GM21825 (cell line): ENCODE measurements around the gene PIGX.

ENCODE experiments used
- ATAC-seq: cut with Tn5 transposase; IDR thresholded peaks from one replicate; pipeline ENCODE4 v1.9.1; 2021; ENCODE audit warnings: mild to moderate bottlenecking, moderate library complexity; ENCODE audit not compliant: unreplicated experiment

Gene PIGX

DNA sequence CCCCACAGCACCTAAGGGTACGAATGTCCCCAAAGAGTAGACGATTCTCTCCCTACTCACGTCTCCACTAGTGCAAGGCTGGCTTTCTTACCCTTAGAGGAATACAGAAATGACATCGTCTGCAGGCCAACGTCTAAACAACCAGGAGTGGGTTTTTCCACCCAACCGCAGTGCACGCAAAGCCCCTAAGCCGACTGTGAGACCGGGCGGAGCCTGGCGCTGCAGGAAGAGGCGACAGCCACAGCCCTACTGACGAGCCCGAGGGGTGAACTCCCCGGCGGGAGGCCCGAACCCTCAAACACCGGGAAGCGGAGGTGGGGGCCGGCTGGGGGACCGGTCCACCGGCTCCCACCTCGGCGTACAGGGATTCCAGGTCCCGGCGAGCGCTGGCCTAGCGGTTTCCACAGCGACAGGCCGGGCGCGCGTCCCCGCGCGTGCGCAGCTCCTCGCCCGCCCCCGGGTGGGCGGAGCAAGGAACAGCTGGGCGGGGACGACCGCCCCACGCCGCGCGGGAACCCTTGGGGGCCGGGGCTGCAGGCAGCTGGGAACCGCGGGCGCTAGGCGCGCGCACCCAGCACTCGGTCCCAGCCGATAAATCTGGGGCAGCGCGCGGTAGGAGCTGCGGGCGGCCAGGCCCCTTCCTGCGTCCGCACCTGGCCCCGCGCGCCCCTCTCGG lies at the start of gene PIGX, which contains the start of gene CEP19:
PIGX (plus strand) TSS at position 540 of the 676 bp plus-strand sequence.
CEP19 (minus strand) TSS at position 413 of the 676 bp plus-strand sequence. CDS start 3,593 bp downstream, outside the sequence.
- ATAC-seq = peak; percentile 71

- ATAC-seq = no peak
Measured at GRCh38 chr3:196662711-196663571, 49.2 kb upstream of the PIGX start.

GRCh38 chr3:196666001-196666867 lies 45.9 kb upstream of the PIGX start:
- no peak for ATAC-seq

DNA sequence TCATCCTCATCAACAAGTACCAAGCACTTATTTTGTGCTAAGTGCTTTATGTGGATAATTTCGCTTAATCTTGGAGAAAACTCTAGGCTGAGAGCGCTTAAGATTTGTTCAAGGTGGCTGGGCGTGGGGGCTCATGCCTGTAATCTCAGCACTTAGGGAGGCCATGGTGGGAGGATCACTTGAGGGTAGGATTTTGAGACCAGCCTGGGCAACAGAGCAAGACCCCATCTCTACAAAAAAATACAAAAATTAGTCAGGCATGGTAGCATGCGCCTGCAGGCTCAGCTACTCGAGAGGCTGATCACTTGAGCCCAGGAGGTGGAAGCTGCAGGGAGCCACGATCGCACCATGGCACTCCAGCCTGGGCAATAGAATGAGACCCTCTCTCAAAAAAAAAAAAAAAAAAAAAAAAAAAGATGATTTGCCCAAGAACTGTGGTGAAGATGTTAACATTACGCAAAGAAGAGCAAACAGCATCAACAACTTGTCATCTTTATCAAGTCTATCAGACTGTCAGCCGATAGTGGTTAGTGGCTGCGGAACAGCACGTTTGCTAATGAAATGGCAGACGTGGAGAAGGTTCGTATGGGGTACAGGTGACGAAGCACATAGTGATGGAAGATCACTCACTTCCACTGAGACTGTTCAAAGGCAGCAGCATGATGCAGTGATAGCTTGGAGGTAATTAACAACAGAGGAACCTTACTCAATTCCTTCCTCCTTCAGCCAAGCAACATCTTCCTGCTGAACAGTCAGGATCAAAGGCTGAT lies 44.9 kb upstream of the PIGX start:
- no peak for ATAC-seq

- ATAC-seq = no peak
Measured at GRCh38 chr3:196670339-196670738, 41.8 kb upstream of the PIGX start.

DNA sequence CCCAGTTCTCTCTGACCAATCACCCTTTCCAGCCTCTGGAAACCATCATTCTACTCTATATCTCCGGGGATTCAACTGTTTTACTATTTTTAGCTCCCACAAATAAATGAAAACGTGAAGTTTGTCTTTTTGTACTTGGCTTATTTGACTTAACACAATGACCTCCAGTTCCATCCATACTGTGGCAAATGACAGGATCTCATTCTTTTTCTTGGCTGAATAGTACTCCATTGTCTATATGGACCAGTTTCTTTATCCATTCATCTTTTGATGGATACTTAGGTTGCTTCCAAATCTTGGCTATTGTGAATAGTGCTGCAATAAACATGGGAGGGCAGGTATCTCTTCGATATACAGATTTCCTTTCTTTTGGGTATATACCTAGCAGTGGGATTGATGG lies 38.5 kb upstream of the PIGX start:
- no peak for ATAC-seq

- no peak for ATAC-seq
Measured at GRCh38 chr3:196677353-196677752, 34.8 kb upstream of the PIGX start.

DNA sequence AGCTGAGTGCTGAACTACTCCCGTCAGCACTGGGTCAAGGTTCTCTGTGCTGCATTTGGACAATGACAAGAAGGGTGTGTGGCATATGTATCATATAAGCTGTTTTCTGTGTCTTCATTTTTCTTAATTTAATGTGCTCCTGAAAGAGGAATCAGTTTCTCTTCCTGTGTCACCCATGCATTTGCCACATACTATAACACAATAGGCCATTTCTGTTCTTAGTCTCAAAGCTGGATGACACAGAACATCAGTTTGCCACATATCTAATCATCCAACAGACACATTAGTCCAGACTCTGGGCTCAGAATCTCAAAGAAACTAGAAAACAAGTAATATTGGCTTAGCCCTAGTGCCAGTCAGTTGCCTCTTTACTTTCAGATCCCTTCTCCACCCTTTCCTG lies 34.2 kb upstream of the PIGX start:
- no peak for ATAC-seq

GRCh38 chr3:196684548-196685407 lies 27.4 kb upstream of the PIGX start:
- peak; percentile 90 for ATAC-seq

- no peak for ATAC-seq
Measured at GRCh38 chr3:196686436-196686835, 25.7 kb upstream of the PIGX start.

GRCh38 chr3:196688349-196688748 lies 23.8 kb upstream of the PIGX start:
- ATAC-seq = no peak

DNA sequence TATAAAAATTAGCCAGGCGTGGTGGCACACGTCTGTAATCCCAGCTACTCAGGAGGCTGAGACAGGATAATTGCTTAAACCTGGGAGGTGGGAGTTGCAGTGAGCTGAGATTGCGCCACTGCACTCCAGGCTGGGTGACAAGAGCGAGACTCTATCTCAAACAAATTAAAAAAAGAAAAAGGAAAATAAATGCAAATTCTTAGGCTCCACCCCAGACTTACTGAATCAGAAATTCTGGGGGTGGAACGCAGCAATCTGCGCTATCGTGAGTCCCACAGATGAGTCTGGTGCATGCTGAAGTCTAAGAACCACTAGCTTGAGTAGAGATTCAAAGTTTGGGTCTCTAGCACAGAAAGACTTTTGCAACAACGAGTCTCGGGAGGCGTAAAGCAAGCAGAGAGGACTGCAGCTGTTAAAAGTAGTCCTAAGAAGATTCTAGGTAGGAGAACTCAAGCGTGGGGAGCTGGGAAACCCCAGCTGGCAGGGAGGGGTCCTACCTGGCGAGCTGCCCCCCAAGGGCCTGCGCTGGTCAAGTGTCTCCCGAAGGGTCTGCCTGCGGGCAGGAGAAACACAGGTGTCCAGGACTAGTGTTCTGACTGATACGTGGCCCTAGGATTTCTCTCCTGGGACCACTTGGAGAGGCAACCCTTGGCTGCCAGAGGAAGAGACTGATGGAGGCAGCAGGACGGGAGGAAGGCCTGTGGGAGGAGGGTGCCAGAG lies 22.1 kb upstream of the PIGX start:
- no peak for ATAC-seq

DNA sequence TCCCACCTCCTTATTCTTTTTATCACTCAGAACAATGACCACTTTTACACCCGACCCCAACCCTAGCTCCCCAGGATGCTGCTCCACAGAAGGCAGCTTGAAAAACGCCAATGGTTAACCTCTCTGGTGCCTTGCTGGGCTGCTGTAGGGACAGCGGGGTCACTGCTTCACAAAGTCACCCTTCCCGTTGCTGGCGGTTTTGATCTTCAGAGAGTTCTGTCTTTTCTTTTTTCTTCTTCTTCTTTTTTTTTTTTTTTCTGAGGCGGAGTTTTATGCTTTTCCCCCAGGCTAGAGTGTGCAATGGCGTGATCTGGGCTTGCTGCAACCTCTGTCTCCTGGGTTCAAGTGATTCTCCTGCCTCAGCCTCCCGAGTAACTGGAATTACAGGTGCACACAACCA lies 20.8 kb upstream of the PIGX start:
- no peak for ATAC-seq

- ATAC-seq = no peak
Measured at GRCh38 chr3:196694202-196694638, 18.0 kb upstream of the PIGX start.

DNA sequence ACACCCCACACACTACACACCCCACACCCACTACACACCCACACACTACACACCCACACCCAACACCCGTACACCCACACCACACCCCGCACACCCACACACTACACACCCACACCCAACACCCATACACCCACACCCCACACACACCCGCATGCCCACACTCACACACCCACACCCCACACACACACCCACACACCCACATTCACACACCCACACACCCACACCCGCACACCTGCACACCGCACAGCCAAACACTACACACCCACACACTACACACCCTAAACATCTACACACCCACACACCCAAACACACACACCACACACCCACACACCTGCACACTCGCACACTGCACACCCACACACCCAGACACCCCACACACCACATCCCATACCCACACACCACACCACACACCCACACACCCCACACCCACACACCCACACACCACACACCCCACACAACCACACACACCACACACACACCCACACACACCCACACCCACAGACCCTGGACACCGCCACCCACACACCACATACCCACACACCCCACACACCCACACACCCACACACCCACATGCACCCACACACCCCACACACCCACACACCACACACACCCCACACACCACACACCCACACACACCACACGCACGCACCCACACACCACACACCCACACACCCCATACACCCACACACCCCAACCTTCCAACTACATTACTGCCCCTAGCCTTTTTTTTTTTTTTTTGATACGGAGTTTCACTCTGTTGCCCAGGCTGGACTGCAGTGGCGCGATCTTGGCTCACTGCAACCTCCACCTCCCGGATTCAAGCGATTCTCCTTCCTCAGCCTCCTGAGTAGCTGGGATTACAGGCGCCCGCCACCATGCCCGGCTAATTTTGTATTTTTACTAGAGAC lies 17.0 kb upstream of the PIGX start:
- ATAC-seq = no peak

- ATAC-seq = no peak
Measured at GRCh38 chr3:196695849-196696226, 16.3 kb upstream of the PIGX start.

GRCh38 chr3:196697270-196697669 lies 14.9 kb upstream of the PIGX start:
- no peak for ATAC-seq

- ATAC-seq = no peak
Measured at GRCh38 chr3:196699749-196700148, 12.4 kb upstream of the PIGX start.
